Spinal cord (tissue), 10 donors: ENCODE data around the gene CLCN4. TPM values are rescaled to one million over a fixed set of nuclear protein-coding genes. Genes with fewer than 3 reads are reported as not detected.

ENCODE experiments used
- DNase-seq, 6 donors: peaks; one replicate each; pipeline versions ENCODE4 v3.0.0 to v3.0.0-alpha.2; 2013 to 2015; ENCODE audit warnings: low spot score in 6 of 6, low read depth in 4 of 6
- H3K27ac ChIP-seq: one replicate; pipeline ENCODE4 v1.5.1; 2013; ENCODE audit warnings: low read depth, low read length, control low read depth
- H3K27me3 ChIP-seq: one replicate; pipeline ENCODE4 v1.6.1; 2013; ENCODE audit warnings: low read length; ENCODE audit not compliant: control insufficient read depth, insufficient read depth
- H3K36me3 ChIP-seq: one replicate; pipeline ENCODE4 v1.6.1; 2013; ENCODE audit warnings: low read length; ENCODE audit not compliant: control insufficient read depth, insufficient read depth
- H3K4me1 ChIP-seq: one replicate; pipeline ENCODE4 v1.6.1; 2013; ENCODE audit warnings: low read length; ENCODE audit not compliant: control insufficient read depth, insufficient read depth
- H3K4me3 ChIP-seq: one replicate; pipeline ENCODE4 v1.5.1; 2013; ENCODE audit warnings: low read depth, low read length, control low read depth
- H3K9me3 ChIP-seq: one replicate; pipeline ENCODE4 v1.6.1; 2013; ENCODE audit warnings: low read length; ENCODE audit not compliant: control insufficient read depth, insufficient read depth
- WGBS: methylation state at CpG from one replicate; pipeline ENCODE4 v1.1.5; 2013; ENCODE audit warnings: missing lambda C conversion rate; ENCODE audit not compliant: insufficient coverage; 5-methylcytosine and 5-hydroxymethylcytosine counted together
- polyA plus RNA-seq, 2 donors: library from polyadenylated mRNA; unstranded; fragments of 120-200 nt; gene quantifications; one replicate each; pipeline ENCODE4 v1.2.1, GENCODE V29; 2013; ENCODE audit not compliant: insufficient read length in 2 of 2
- total RNA-seq, 2 donors: library from RNA; depleted of rRNA in 1 of 2; stranded (reverse); fragments of 120-200 nt in 1 of 2; fragments of >200 nt in 1 of 2; gene quantifications; one replicate each; pipeline versions ENCODE4 v1.2.3 to v1.2.4, GENCODE V29; 2013 to 2014
- donor health status: healthy.

CLCN4 gene
- total and polyA plus RNA-seq, 4 donors = 21.9 to 63.0 (median 45.8) TPM

DNA sequence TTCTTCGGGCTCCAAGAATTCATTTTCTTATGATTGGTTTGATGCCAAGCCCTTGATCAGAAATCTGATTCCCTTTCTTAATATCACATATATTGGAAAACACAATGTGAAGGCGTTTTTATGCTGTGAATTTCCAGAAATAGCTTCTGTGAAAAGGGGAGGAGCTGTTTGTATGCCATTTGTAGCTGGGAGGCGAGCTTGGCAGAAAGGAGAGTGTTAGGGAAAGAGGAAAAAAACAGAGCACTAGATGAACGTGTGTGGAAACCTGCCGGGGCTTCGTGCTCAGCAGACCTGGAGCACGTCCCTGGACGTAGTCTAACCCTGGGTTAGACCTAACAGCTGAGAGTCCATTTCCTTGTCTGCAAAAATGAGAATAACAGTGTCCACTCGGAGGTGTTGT lies 3.4 kb downstream of the CLCN4 start:
- Histone ChIP-seq H3K27ac (no peak overlapping the region), H3K4me3 (no peak overlapping the region), H3K9me3 (no peaks in the 10 kb centered on the region), H3K36me3 (peaks cover 12% of the 10 kb centered on the region), H3K4me1 (peaks cover 13% of the 10 kb centered on the region), H3K27me3 (peaks cover 43% of the 10 kb centered on the region)
- peak in 2 of 6 donors; percentile 34 to 43 for DNase-seq
- 55% methylated on average over 8 of the region's 9 CpGs for WGBS

DNA sequence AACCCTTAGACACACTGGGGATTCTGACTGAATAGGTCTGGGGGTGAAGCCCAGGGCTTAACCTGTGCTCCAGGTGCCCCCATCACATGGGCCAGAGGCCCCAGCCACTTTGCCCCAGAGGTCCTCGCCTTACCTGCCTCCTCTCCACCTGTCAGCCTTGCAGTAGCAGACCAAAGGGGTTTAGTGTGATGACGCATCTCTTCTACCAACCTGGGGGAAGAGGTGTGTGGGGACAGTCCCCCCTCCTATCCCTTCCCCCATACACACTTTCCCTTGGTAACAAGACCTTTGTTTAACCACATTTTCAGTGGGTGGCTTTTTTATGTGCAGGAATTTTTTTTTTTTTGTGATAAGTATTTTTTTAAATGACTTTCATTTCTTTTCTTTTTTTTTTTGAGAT lies 6.3 kb downstream of the CLCN4 start:
- peaks cover 35% of the 10 kb centered on the region for H3K27me3 ChIP-seq
- WGBS = no CpG with 5 or more reads among the region's 2 CpGs

DNA sequence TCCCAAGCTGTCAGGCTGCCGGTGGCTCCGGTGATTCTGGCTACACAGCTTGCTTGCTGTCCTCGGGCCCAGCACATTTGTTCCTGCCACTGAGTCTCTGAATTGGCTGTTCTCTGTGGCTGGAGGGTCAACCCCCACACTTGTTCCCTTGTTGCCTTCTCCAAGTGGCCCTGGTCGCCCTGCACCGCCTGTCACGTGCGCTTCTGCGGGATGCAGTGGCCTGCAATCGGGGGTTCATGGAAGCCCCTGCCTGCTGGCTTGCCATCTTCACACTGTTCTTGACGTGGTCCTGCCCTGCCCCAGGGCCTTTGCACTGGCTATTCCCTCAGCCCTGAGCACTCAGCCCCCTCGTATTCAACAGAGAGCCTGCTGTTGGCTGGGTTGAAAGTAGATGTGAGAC lies 8.1 kb downstream of the CLCN4 start:
- WGBS = 85% methylated on average over 10 of the region's 11 CpGs
- Histone ChIP-seq H3K9me3 (no peaks in the 10 kb centered on the region), H3K4me1 (peaks cover 12% of the 10 kb centered on the region), H3K36me3 (peaks cover 14% of the 10 kb centered on the region), H3K4me3 (no peak overlapping the region), H3K27me3 (peaks cover 27% of the 10 kb centered on the region), H3K27ac (no peak overlapping the region)
- no peak for DNase-seq

More for the DNA sequence above, 6.3 kb downstream of the CLCN4 start:
- Histone ChIP-seq H3K4me1 (peaks cover 15% of the 10 kb centered on the region), H3K36me3 (peaks cover 14% of the 10 kb centered on the region), H3K9me3 (no peaks in the 10 kb centered on the region), H3K27ac (no peak overlapping the region), H3K4me3 (no peak overlapping the region)
- DNase-seq = no peak

DNA sequence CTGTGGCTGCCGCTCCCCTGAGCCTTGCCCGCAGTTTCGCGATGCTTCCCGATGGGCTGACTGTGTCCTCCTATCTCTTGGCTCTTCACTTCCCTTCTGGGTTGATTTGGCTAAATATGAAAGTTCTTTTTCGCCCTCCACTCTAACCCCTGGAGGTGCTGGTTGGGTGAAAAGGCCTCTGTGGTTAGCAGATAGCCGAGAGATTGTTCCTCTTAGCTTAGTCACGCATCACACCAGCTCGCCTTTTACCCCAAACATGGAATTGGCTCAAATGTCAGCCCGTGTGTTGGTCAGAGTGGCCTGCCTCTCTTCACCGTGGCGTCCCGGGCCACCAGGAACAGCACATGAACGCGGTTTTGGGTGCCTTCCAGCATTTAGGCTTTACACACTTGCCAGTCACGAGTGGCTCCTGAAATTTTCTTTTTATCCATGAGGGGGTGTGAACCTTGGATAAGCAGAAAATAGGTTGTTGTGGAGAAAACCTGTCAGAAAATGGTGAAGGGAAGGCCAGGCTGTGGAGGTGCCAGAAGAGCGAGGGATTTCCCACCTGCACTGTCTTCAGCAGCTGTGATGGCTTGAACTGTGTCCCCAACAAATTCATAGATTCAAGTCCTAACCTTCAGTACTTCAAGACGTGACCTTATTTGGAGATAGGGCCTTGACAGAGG lies 8.9 kb downstream of the CLCN4 start:
- no peak overlapping the region for H3K4me3 ChIP-seq
- H3K36me3 ChIP-seq = peaks cover 14% of the 10 kb centered on the region
- H3K4me1 ChIP-seq = peaks cover 12% of the 10 kb centered on the region
- H3K9me3 ChIP-seq = no peaks in the 10 kb centered on the region
- peaks cover 22% of the 10 kb centered on the region for H3K27me3 ChIP-seq
- WGBS = 79% methylated on average over 13 of the region's 18 CpGs
- no peak overlapping the region for H3K27ac ChIP-seq
- no peak for DNase-seq

DNA sequence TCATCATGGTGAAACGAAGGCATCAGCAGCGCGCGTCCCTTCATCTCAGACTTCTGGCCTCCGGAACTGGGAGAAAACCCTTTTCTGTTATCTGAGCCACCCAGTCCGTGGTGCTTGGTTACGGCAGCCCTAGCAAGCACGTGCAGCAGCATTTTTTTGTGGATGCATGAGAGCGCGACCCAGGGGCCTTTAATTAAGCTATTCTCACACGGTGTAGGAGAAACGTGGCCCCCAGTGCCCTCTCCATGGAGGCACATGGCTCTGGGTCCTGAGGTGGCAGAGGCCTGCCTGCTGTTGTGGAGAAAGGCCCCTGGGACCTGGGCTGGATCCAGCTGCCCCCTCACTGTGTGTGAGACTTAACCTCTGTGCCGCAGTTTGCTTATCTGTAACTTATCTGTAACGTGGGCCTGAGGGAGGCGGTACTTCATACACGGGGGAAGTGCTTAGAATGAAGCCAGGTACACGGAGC lies 9.5 kb downstream of the CLCN4 start:
- Histone ChIP-seq H3K4me1 (peaks cover 8% of the 10 kb centered on the region), H3K4me3 (no peak overlapping the region), H3K36me3 (peaks cover 14% of the 10 kb centered on the region), H3K9me3 (no peaks in the 10 kb centered on the region), H3K27me3 (peaks cover 21% of the 10 kb centered on the region), H3K27ac (no peak overlapping the region)
- 78% methylated on average over 12 of the region's 17 CpGs for WGBS
- no peak for DNase-seq

DNA sequence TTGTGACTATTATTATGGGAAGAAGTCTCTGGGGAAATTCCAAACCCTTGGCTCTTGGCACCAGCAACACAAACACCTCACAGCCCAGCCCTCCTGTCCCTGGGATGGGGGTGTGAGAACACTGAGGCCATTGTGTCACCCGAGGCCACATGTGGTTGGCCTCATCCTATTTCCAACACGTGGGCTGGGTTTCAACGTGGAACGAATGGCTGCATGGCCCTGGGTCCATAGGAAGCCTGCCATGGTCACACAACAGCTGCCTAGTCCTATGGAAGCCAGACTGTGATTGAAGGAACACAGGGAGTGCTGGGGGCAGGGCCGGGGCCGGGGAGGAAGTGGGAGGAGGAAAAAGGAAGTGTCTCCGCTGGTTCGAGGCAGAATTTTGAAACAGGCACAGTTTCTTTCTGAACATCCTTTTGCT lies 10.0 kb downstream of the CLCN4 start:
- Histone ChIP-seq H3K9me3 (no peaks in the 10 kb centered on the region), H3K36me3 (peaks cover 14% of the 10 kb centered on the region), H3K4me3 (no peak overlapping the region), H3K4me1 (peaks cover 8% of the 10 kb centered on the region), H3K27me3 (peaks cover 21% of the 10 kb centered on the region), H3K27ac (no peak overlapping the region)
- WGBS = 52% methylated on average over 8 of the region's 8 CpGs
- DNase-seq = no peak

DNA sequence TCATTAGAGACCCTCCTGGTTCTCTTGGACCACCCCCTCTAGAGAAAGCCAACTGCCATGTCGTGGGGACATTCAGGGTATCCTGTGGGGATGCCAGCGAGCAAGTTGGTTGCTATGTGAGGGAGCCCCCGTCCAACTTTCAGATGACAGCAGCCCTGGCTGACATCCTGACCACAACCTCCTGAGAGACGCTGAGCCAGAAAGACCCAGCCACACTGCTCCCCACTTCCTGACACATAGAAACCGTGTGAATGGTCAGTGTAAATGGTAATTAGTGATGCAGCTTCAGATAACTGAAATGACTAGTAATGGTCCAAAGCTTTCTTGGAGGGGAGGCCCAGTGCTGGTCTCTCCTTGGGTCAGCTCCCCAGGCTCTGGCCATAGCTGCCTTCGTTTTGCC lies 10.8 kb downstream of the CLCN4 start:
- H3K27ac ChIP-seq = no peak overlapping the region
- peaks cover 24% of the 10 kb centered on the region for H3K27me3 ChIP-seq
- WGBS = 33% methylated on average over 1 of the region's 6 CpGs
- no peak for DNase-seq
- H3K4me1 ChIP-seq = peaks cover 8% of the 10 kb centered on the region
- H3K9me3 ChIP-seq = no peaks in the 10 kb centered on the region
- H3K4me3 ChIP-seq = no peak overlapping the region
- H3K36me3 ChIP-seq = peaks cover 14% of the 10 kb centered on the region

DNA sequence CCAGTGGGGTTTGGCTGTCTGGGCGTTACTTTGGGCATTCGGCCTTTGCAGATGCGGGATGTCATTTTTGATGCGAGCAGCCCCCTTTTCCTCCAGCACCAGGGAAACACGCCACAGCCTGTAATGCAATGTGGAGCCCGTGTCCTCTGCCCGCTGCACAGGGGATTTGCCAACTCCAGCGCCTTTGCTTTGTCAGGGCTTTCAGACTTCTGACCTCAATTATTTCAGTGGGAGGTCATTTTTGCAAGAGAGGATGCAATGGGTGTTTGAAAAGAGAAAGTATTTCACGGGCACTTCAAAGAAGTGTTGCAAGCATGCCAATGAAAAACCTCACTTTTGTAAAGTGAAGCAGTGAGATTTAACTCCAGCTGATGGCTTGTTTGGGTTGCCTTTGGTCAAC lies 11.5 kb downstream of the CLCN4 start:
- DNase-seq = no peak
- Histone ChIP-seq H3K27ac (no peak overlapping the region), H3K4me3 (no peak overlapping the region), H3K4me1 (peaks cover 13% of the 10 kb centered on the region), H3K9me3 (no peaks in the 10 kb centered on the region), H3K36me3 (peaks cover 18% of the 10 kb centered on the region), H3K27me3 (peaks cover 30% of the 10 kb centered on the region)
- 57% methylated on average over 9 of the region's 9 CpGs for WGBS

DNA sequence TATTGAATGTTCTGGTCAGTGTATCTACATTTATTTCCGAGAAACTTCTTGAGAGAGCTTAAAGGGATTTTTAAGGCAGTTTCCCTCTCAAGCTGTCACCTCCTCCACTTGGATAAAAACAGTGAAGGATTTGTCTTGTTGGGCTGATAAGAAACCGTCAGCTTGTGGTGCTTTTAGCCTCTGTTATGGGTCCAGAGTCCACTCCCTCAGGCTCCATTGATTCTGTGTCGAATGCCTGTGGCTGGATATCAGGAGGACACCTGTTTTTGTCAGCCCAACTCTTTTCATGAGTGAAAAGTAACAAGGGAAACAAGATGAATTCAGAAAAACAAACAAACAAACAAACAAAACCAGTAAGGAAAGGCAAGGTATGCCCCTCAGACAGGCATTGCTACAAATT lies 12.4 kb downstream of the CLCN4 start:
- Histone ChIP-seq H3K9me3 (no peaks in the 10 kb centered on the region), H3K27ac (no peak overlapping the region), H3K4me3 (no peak overlapping the region), H3K36me3 (peaks cover 17% of the 10 kb centered on the region), H3K4me1 (peaks cover 22% of the 10 kb centered on the region), H3K27me3 (peaks cover 32% of the 10 kb centered on the region)
- WGBS = no CpG with 5 or more reads among the region's 3 CpGs
- no peak for DNase-seq

DNA sequence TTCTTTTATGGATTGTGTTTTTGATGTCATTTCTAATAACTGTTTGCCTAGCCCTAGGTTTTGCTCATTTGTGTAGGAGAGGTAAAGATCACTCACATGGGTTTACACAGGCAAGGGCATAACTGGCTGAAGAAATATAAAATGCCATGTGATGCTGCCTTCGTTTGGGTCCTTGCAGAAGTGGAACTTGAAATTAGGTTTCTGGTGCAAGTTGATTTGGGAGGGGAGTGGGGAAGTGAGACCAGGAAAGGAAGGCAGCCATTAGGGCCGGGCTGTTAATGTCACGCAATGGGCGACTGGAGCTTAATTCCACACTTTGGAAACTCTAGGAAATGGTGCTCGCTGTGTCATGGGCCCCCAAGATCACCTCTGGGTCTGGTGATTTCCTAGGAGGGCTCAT lies 14.5 kb downstream of the CLCN4 start:
- no peak for DNase-seq
- no peaks in the 10 kb centered on the region for H3K9me3 ChIP-seq
- no peak overlapping the region for H3K27ac ChIP-seq
- peaks cover 8% of the 10 kb centered on the region for H3K36me3 ChIP-seq
- peaks cover 29% of the 10 kb centered on the region for H3K27me3 ChIP-seq
- H3K4me1 ChIP-seq = peaks cover 17% of the 10 kb centered on the region
- no peak overlapping the region for H3K4me3 ChIP-seq
- WGBS = 80% methylated on average over 5 of the region's 5 CpGs
